Effector memory CD4-positive, alpha-beta T cell (primary cell): ENCODE measurements around the gene NAGS.
"Not testable (repeated sequence)": the region's sequence is repeated elsewhere in the genome, so short reads cannot be mapped to it uniquely, and the experiment has no call there.

ENCODE experiments used
- DNase-seq, 3 donors: peaks; one replicate each; pipeline ENCODE4 v3.0.0-alpha.2; 2020
- H3K27ac ChIP-seq: 2 replicates; pipeline ENCODE4 v1.7.0; 2013; ENCODE audit warnings: mild to moderate bottlenecking, low read length, moderate library complexity; ENCODE audit not compliant: insufficient read depth, poor library complexity, severe bottlenecking
- H3K27me3 ChIP-seq: replicated peaks from 2 replicates; pipeline ENCODE4 v1.7.0; 2013; ENCODE audit warnings: mild to moderate bottlenecking, low read length; ENCODE audit not compliant: insufficient read depth, control insufficient read depth, poor library complexity, severe bottlenecking
- H3K36me3 ChIP-seq: 2 replicates; pipeline ENCODE4 v1.7.0; 2013; ENCODE audit warnings: mild to moderate bottlenecking, low read length, moderate library complexity; ENCODE audit not compliant: control insufficient read depth, insufficient read depth
- H3K4me1 ChIP-seq: 2 replicates; pipeline ENCODE4 v1.7.0; 2013; ENCODE audit warnings: low read length, mild to moderate bottlenecking; ENCODE audit not compliant: control insufficient read depth, insufficient read depth, poor library complexity, severe bottlenecking
- H3K4me3 ChIP-seq: 2 replicates; pipeline ENCODE4 v1.7.0; 2013; ENCODE audit warnings: low read length, low read depth, mild to moderate bottlenecking; ENCODE audit not compliant: insufficient read depth, poor library complexity, severe bottlenecking
- H3K9me3 ChIP-seq: 2 replicates; pipeline ENCODE4 v1.7.0; 2013; ENCODE audit warnings: mild to moderate bottlenecking, low read length, moderate library complexity; ENCODE audit not compliant: control insufficient read depth

Gene NAGS

GRCh38 chr17:43972444-43973212 is 31.8 kb upstream of the NAGS start:
- not testable (repeated sequence) for H3K27ac ChIP-seq, DNase-seq, H3K4me1 ChIP-seq, H3K27me3 ChIP-seq, H3K36me3 ChIP-seq, H3K9me3 ChIP-seq, H3K4me3 ChIP-seq

DNA sequence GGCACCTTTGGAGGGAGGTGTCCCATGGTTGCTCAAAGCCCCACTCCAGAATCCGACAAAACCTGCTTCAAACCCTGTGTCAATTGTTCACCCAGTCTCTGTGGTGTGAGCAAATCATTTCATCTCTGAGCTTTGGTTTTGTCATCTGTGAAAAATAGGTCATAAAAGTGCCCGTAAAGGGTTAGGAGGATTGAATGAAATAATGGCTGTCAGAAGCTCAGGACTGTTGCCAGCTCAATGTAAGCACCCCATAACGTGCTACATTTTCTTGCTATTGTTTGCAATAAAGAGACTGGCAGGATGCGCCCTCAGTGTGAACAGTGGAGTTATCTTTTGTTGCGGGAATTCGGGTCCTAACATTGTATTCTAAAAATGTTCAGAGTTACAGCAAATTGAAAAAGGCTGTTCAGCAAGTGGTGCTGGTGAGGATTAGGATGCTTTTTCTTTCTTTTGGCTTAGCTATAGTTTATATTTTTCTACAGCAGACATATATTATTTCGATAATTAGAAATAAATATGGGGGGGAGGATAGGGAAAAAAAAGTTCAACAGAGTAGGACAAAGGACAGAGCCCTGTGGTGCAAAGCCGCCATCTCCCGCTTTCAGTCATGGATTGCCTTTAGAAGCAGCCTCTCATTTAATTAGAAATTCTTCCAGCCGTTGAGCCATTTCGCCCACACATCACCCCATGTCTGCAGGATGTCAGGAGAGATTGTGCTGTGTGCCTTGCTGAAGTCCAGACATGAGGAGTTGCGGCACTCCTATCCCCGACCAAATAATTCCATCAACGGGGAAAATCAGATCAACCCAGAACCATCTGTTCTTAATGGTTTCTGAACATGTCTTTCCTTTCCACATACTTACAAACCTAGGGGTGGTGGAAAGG is 29.8 kb upstream of the NAGS start:
- no peaks in the 10 kb centered on the region for H3K27me3 ChIP-seq
- H3K9me3 ChIP-seq, result no peaks in the 10 kb centered on the region
- H3K4me1 ChIP-seq, result no peaks in the 10 kb centered on the region
- no peak overlapping the region for H3K27ac ChIP-seq
- no peak for DNase-seq
- H3K4me3 ChIP-seq, result no peak overlapping the region
- no peaks in the 10 kb centered on the region for H3K36me3 ChIP-seq

DNA sequence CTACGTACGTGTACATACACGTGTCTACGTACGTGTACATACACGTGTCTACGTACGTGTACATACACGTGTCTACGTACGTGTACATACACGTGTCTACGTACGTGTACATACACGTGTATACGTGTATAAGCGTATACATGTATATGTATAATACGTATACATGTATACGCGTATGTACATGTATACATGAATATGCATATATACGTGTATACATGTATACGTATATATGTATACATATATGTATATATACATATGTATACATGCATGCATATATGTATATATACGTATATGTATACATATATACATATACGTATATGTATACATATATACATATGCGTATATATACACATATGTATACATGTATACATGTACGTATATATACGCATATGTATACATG is 28.5 kb upstream of the NAGS start:
- H3K4me3 ChIP-seq, result no peak overlapping the region
- no peak overlapping the region for H3K27ac ChIP-seq
- H3K4me1 ChIP-seq, result no peaks in the 10 kb centered on the region
- H3K36me3 ChIP-seq, result no peaks in the 10 kb centered on the region
- H3K9me3 ChIP-seq, result no peaks in the 10 kb centered on the region
- no peak for DNase-seq
- H3K27me3 ChIP-seq, result no peaks in the 10 kb centered on the region

GRCh38 chr17:43976963-43977837 is 27.2 kb upstream of the NAGS start:
- no peak overlapping the region for H3K4me3 ChIP-seq
- no peaks in the 10 kb centered on the region for H3K4me1 ChIP-seq
- H3K27ac ChIP-seq, result no peak overlapping the region
- H3K27me3 ChIP-seq, result no peaks in the 10 kb centered on the region
- no peaks in the 10 kb centered on the region for H3K36me3 ChIP-seq
- H3K9me3 ChIP-seq, result no peaks in the 10 kb centered on the region
- no peak for DNase-seq

- H3K27me3 ChIP-seq, result peaks cover 8% of the 10 kb centered on the region
Observed at GRCh38 chr17:43978078-43978477, 26.3 kb upstream of the NAGS start.

DNA sequence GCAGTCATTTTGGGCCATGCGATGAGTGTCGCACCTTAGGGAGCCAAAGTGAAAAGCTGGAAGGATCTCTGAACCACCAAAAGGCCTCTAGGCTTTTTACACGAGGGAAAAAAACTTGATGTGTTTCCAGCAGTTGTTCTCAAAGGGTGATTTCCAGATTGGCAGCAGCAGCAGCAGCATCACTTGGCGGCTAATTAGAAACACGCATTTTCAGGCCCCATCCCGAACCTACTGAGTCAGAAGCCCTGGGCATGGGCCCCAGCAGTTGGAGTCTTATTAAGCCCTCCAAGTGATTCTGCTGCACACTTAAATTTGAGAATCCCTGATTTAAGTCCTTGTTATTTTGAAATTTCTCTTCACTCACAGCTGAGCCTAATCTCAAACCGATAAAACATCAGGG is 25.4 kb upstream of the NAGS start:
- peaks cover 6% of the 10 kb centered on the region for H3K4me1 ChIP-seq
- no peak overlapping the region for H3K4me3 ChIP-seq
- no peak overlapping the region for H3K27ac ChIP-seq
- peaks cover 15% of the 10 kb centered on the region for H3K27me3 ChIP-seq
- no peaks in the 10 kb centered on the region for H3K36me3 ChIP-seq
- H3K9me3 ChIP-seq, result no peaks in the 10 kb centered on the region
- no peak for DNase-seq

More at GRCh38 chr17:43978078-43978477, 26.3 kb upstream of the NAGS start:
- Histone ChIP-seq H3K4me1 (no peaks in the 10 kb centered on the region), H3K9me3 (no peaks in the 10 kb centered on the region), H3K4me3 (no peak overlapping the region), H3K36me3 (no peaks in the 10 kb centered on the region), H3K27ac (no peak overlapping the region)
- no peak for DNase-seq

DNA sequence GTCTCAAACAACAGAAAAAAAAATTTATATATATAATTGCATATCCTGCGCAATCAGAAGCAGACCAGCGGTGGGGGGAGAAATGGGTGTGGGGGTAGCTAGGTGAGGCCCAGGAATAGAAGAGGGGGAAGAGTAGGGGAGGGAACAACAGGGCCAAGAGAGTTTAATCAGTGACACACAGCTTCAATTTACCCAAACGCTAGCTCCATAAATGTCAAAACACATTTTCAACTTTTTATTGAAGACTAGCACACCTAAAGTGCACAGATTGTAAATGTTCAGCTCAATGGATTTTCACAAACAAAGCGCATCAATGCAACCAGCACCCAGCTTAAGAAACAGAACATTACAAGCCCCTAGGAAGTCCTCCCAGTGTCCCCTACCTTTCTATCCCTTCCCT is 24.8 kb upstream of the NAGS start:
- peaks cover 6% of the 10 kb centered on the region for H3K4me1 ChIP-seq
- H3K27me3 ChIP-seq, result peaks cover 21% of the 10 kb centered on the region
- no peak overlapping the region for H3K27ac ChIP-seq
- no peaks in the 10 kb centered on the region for H3K9me3 ChIP-seq
- DNase-seq, result no peak
- H3K36me3 ChIP-seq, result no peaks in the 10 kb centered on the region
- H3K4me3 ChIP-seq, result no peak overlapping the region

DNA sequence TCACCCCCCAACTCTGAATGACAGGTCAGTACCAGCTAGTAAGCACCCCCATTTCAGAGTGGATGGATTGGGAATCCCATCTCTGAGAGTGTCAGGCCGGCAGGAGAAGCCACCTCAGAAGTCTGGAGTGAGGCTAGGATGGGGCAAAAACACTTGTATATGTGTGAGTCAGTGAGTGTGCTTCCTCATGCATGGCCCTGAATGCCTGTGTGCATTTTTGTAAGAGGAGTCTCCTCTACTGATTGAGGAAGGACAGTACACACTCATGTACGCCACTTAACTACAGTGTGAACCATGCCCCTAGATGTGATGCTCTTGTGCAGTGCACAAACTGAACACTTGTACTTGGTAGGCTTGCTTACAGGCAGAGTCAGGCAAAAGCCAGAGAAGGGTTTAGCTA is 22.3 kb upstream of the NAGS start:
- no peak overlapping the region for H3K4me3 ChIP-seq
- H3K9me3 ChIP-seq, result no peaks in the 10 kb centered on the region
- H3K4me1 ChIP-seq, result peaks cover 6% of the 10 kb centered on the region
- peaks cover 21% of the 10 kb centered on the region for H3K27me3 ChIP-seq
- H3K36me3 ChIP-seq, result no peaks in the 10 kb centered on the region
- H3K27ac ChIP-seq, result no peak overlapping the region
- no peak for DNase-seq

DNA sequence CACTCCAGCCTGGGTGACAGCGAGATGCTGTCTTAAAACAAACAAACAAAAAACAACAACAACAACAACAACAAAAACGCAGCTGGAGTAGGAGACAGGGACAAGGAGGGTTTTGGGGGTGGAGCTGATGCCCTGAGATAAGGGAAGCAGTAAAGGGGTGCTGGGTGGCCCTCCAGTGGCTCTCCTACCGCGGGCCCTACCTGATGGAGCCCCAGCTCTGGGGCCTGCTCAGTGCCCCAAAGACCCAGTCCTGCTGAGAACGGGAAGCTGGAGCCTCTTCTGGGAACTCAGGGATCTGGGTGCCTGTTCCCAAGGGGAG is 21.3 kb upstream of the NAGS start:
- no peak overlapping the region for H3K27ac ChIP-seq
- no peaks in the 10 kb centered on the region for H3K9me3 ChIP-seq
- peaks cover 21% of the 10 kb centered on the region for H3K27me3 ChIP-seq
- peaks cover 6% of the 10 kb centered on the region for H3K4me1 ChIP-seq
- DNase-seq, result no peak
- H3K36me3 ChIP-seq, result no peaks in the 10 kb centered on the region
- no peak overlapping the region for H3K4me3 ChIP-seq
